ENCODE measurements around the gene KCNIP4. TPM values are rescaled to one million over a fixed set of nuclear protein-coding genes. Genes with fewer than 3 reads are reported as not detected.

Gene KCNIP4
- total and polyA plus RNA-seq, 2 donors (not counting 3 experiments of a cell fraction or from before 2014, with no cell fraction given): not detected

DNA sequence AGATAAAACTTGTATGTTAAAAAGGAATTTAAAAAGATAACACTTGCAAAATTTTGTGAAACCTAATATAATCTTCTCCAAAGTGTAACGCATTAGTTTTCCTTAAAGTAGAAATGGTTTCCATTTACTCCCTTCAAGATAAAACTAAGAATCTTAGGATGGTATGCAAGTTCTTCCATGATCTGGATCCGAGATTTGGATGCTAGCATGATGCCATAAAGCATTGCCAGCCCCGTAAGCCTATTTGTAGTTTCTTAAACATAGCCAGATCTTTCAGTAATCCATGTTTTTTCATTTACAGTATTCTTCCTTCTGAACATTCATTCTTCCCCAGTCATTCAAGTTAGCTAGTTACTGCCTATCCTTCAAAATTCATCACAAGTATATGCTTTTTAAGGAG, 572.4 kb downstream of the KCNIP4 start:
- no peaks in the 10 kb centered on the region for H3K36me3 ChIP-seq (ENCODE audit: control insufficient read depth in 2 of 2, extremely low read depth in 1 of 2, insufficient read depth in 2 of 2, low read length in 2 of 2)
- no peak overlapping the region for H3K9ac ChIP-seq (replicated peaks; ENCODE audit: extremely low read depth, insufficient read depth, low read length)
- ChIA-PET POLR2A (no interaction called here), CTCF (no interaction called here)
- H3K4me1 ChIP-seq (ENCODE audit: control insufficient read depth, extremely low read depth, insufficient read depth, low read length): no peaks in the 10 kb centered on the region
- H3K79me2 ChIP-seq (ENCODE audit: control insufficient read depth, insufficient read depth, low read length): no peaks in the 10 kb centered on the region
- no peak overlapping the region for H2AFZ ChIP-seq (ENCODE audit: low read depth, low read length)
- H3K4me3 ChIP-seq (replicated peaks in 1 of 3; ENCODE audit: insufficient read depth in 1 of 3, low read depth in 1 of 3, low read length in 3 of 3): no peak overlapping the region
- DNase-seq (ENCODE audit: low read depth, low spot score): no peak
- H3K27ac ChIP-seq (ENCODE audit: insufficient read depth, low read depth, low read length): no peak overlapping the region
- FAIRE-seq: no peak
- intact Hi-C loops (cut with micrococcal nuclease): no loop called here
- H3K4me2 ChIP-seq (ENCODE audit: insufficient read depth, low read length): no peak overlapping the region
- H4K20me1 ChIP-seq (replicated peaks; ENCODE audit: control insufficient read depth, extremely low read depth, insufficient read depth, low read length): no peaks in the 10 kb centered on the region
- TF ChIP-seq FOS (IDR thresholded peaks at IDR 0.05; ENCODE audit: borderline replicate concordance, insufficient read depth, low read length) (no peak), POLR2A (IDR thresholded peaks at IDR 0.05; ENCODE audit: low read depth, low read length) (no peak), JUN (IDR thresholded peaks at IDR 0.05; ENCODE audit: borderline replicate concordance, insufficient read depth, insufficient read length, low read depth) (no peak), GATA2 (IDR thresholded peaks at IDR 0.05; ENCODE audit: insufficient read depth, insufficient read length, low read depth, low read length) (no peak), POLR2AphosphoS5 (IDR thresholded peaks at IDR 0.05; ENCODE audit: insufficient read depth, low read depth, low read length) (no peak), MAX (IDR thresholded peaks at IDR 0.05; ENCODE audit: insufficient read depth, insufficient read length) (no peak), EZH2 (IDR thresholded peaks at IDR 0.05; ENCODE audit: borderline replicate concordance, low read depth, low read length, severe bottlenecking) (no peak), MYC (IDR thresholded peaks at IDR 0.05; ENCODE audit: low read depth, low read length) (no peak)
- TF ChIP-seq, protein P1, sequence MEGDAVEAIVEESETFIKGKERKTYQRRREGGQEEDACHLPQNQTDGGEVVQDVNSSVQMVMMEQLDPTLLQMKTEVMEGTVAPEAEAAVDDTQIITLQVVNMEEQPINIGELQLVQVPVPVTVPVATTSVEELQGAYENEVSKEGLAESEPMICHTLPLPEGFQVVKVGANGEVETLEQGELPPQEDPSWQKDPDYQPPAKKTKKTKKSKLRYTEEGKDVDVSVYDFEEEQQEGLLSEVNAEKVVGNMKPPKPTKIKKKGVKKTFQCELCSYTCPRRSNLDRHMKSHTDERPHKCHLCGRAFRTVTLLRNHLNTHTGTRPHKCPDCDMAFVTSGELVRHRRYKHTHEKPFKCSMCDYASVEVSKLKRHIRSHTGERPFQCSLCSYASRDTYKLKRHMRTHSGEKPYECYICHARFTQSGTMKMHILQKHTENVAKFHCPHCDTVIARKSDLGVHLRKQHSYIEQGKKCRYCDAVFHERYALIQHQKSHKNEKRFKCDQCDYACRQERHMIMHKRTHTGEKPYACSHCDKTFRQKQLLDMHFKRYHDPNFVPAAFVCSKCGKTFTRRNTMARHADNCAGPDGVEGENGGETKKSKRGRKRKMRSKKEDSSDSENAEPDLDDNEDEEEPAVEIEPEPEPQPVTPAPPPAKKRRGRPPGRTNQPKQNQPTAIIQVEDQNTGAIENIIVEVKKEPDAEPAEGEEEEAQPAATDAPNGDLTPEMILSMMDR (IDR thresholded peaks at IDR 0.05; ENCODE audit: extremely low read depth in 1 of 2, insufficient read depth in 1 of 2, low read depth in 1 of 2, low read length in 2 of 2): no peak
- H3K9me3 ChIP-seq (replicated peaks; ENCODE audit: control insufficient read depth, insufficient read depth, low read length): no peaks in the 10 kb centered on the region
- H3K9me1 ChIP-seq (replicated peaks; ENCODE audit: control insufficient read depth, extremely low read depth, insufficient read depth, low read length): no peaks in the 10 kb centered on the region
- dilution Hi-C loops (cut with MboI; ENCODE audit: extremely low pct_ligation_motif_present, low sequenced_read_pairs): no loop called here
- BruUV-seq (replicated peaks): no TSS peak
- no peaks in the 10 kb centered on the region for H3K27me3 ChIP-seq (ENCODE audit: control insufficient read depth in 2 of 2, insufficient read depth in 2 of 2, low read length in 2 of 2)

All from endothelial cell of umbilical vein (primary cell).